GM18858 (cell line): ENCODE results near the gene MRPS31.
"Not testable (repeated sequence)": the region's sequence is repeated elsewhere in the genome, so short reads cannot be mapped to it uniquely, and the experiment has no call there.

ENCODE experiments used
- ATAC-seq: cut with Tn5 transposase; IDR thresholded peaks from one replicate; pipeline ENCODE4 v1.9.1; 2021; ENCODE audit not compliant: unreplicated experiment

The MRPS31 gene

GRCh38 chr13:40764587-40765403 is 6.2 kb downstream of the MRPS31 start:
- no peak for ATAC-seq

GRCh38 chr13:40762849-40763248 is 8.1 kb downstream of the MRPS31 start:
- ATAC-seq = no peak

- no peak for ATAC-seq
Observed at GRCh38 chr13:40758811-40759210, 12.2 kb downstream of the MRPS31 start.

GRCh38 chr13:40756042-40756441 is 14.9 kb downstream of the MRPS31 start:
- no peak for ATAC-seq

GRCh38 chr13:40755082-40755700 is 15.8 kb downstream of the MRPS31 start:
- no peak for ATAC-seq

- no peak for ATAC-seq
Observed at GRCh38 chr13:40749327-40749726, 21.7 kb downstream of the MRPS31 start.

- not testable (repeated sequence) for ATAC-seq
Observed at GRCh38 chr13:40735232-40735548, 35.8 kb downstream of the MRPS31 start.

- ATAC-seq = not testable (repeated sequence)
Observed at GRCh38 chr13:40734536-40735231, 36.3 kb downstream of the MRPS31 start.

- no peak for ATAC-seq
Observed at GRCh38 chr13:40732658-40733057, 38.3 kb downstream of the MRPS31 start.

- no peak for ATAC-seq
Observed at GRCh38 chr13:40728595-40728994, 42.4 kb downstream of the MRPS31 start.

- not testable (repeated sequence) for ATAC-seq
Observed at GRCh38 chr13:40714433-40714832, 56.6 kb downstream of the MRPS31 start.

GRCh38 chr13:40706439-40706838 is 64.6 kb downstream of the MRPS31 start:
- no peak for ATAC-seq

- peak; percentile 75 for ATAC-seq
Observed at GRCh38 chr13:40697711-40698110, 73.3 kb downstream of the MRPS31 start.

GRCh38 chr13:40694426-40694825 is 76.6 kb downstream of the MRPS31 start:
- ATAC-seq = no peak

- peak; percentile 57 for ATAC-seq
Observed at GRCh38 chr13:40692946-40693345, 78.0 kb downstream of the MRPS31 start.

- no peak for ATAC-seq
Observed at GRCh38 chr13:40688781-40689180, 82.2 kb downstream of the MRPS31 start.

GRCh38 chr13:40682449-40683240 is 88.3 kb downstream of the MRPS31 start:
- ATAC-seq = no peak

- ATAC-seq = no peak
Observed at GRCh38 chr13:40681341-40682146, 89.4 kb downstream of the MRPS31 start.

GRCh38 chr13:40680659-40681323 is 90.2 kb downstream of the MRPS31 start:
- no peak for ATAC-seq

GRCh38 chr13:40679480-40679985 is 91.5 kb downstream of the MRPS31 start:
- no peak for ATAC-seq
